Kidney (tissue), 14 donors: ENCODE results near the gene CARS1. TPM values are rescaled to one million over a fixed set of nuclear protein-coding genes. Genes with fewer than 3 reads are reported as not detected.
A peak's percentile ranks its signal among the peaks of the same experiment; 100 is the strongest.
"Not testable (repeated sequence)": the region's sequence is repeated elsewhere in the genome, so short reads cannot be mapped to it uniquely, and the experiment has no call there.

ENCODE experiments used
- DNase-seq, 5 donors: peaks; one replicate each; pipeline ENCODE4 v3.0.0-alpha.2; 2013 to 2020
- FAIRE-seq: peaks from 2 replicates; lab custom pipeline; 2012; peaks lifted over from hg19 to GRCh38; lab: Jason Lieb, UNC
- H3K27ac ChIP-seq, 2 donors: one replicate each; pipeline ENCODE4 v1.7.0; 2013; ENCODE audit warnings: low read depth in 2 of 2, low read length in 2 of 2, inconsistent platforms in 1 of 2
- H3K27me3 ChIP-seq: one replicate; pipeline ENCODE4 v1.7.1; 2013; ENCODE audit warnings: low read length, inconsistent platforms; ENCODE audit not compliant: control insufficient read depth, insufficient read depth
- H3K36me3 ChIP-seq, 3 donors: one replicate each; pipeline versions ENCODE4 v1.7.0 to v1.7.1; 2013; ENCODE audit warnings: low read length in 3 of 3, control low read depth in 1 of 3, inconsistent platforms in 1 of 3; ENCODE audit not compliant: insufficient read depth in 3 of 3, control insufficient read depth in 2 of 3
- H3K4me1 ChIP-seq, 3 donors: one replicate each; pipeline versions ENCODE4 v1.7.0 to v1.7.1; 2013; ENCODE audit warnings: low read length in 3 of 3, inconsistent platforms in 1 of 3, low read depth in 1 of 3; ENCODE audit not compliant: control insufficient read depth in 2 of 3, insufficient read depth in 2 of 3
- H3K4me3 ChIP-seq, 3 donors: one replicate each; pipeline versions ENCODE4 v1.7.0 to v1.8.1; 2013; ENCODE audit warnings: low read length in 3 of 3, control low read depth in 1 of 3, inconsistent platforms in 1 of 3
- H3K9ac ChIP-seq, 3 donors: one replicate each; pipeline versions ENCODE4 v1.7.0 to v1.7.1; 2013; ENCODE audit warnings: low read length in 3 of 3, control low read depth in 1 of 3, inconsistent platforms in 1 of 3
- H3K9me3 ChIP-seq, 3 donors: one replicate each; pipeline versions ENCODE4 v1.7.0 to v1.7.1; 2013; ENCODE audit warnings: low read length in 3 of 3, control low read depth in 1 of 3, inconsistent platforms in 1 of 3; ENCODE audit not compliant: control insufficient read depth in 2 of 3, insufficient read depth in 1 of 3
- intact Hi-C: fragments of 100-400 bp; cut with DNase I; formaldehyde crosslinking; loops from one replicate; pipeline ENCODE4 v1.11.1; 2022
- polyA plus RNA-seq: library from polyadenylated mRNA; stranded (reverse); fragments of 350-450 nt; fragmentation: Illumina TruSeq; extraction: RNeasy Lipid Tissue Mini Kit (QIAGEN cat#74804); gene quantifications from one replicate; pipeline ENCODE4 v1.2.3, GENCODE V29; 2014; ENCODE audit warnings: low read depth, low replicate concordance; ENCODE audit not compliant: insufficient read depth
- total RNA-seq: library from RNA; stranded (reverse); fragmentation: NEBNext Ultra II Directional; extraction: Animal tissue kit (Norgen Biotek cat#: 25700); gene quantifications from one replicate; pipeline ENCODE4 v1.2.1, GENCODE V29; 2021
- TF ChIP-seq, protein P1 (sequence below): IDR thresholded peaks from 3 replicates; pipeline ENCODE4 v1.5.1; 2012; ENCODE audit warnings: mild to moderate bottlenecking, moderate library complexity, borderline replicate concordance; ENCODE audit not compliant: insufficient read depth; ENCODE audit errors: extremely low read depth
- donor health status: control.
- donor health status: control.
- donor health status: control.
- donor health status: control.
- donor health status: control.
- donor health status: DM: yes; HTN: yes; CAD: no.
- donor health status: Normal renal cell carcinoma (clear cell type).

CARS1 gene
- total and polyA plus RNA-seq, 2 donors from 2014 or later = 26.5 to 49.5 TPM

DNA sequence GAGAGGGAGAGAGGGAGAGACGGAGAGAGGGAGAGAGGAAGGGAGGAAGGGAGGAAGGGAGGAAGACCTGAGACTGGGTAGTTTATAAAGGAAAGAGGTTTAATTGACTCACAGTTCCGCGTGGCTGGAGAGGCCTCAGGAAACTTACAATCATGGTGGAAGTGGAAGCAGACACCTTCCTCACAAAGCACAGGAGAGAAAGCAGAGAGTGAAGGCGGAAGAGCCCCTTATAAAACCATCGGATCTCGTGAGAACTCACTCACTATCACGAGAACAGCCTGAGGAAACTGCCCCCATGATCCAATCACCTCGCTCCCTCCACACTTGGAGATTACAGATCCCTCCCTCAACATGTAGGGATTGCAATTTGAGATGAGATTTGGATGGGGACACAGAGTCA lies 12.2 kb upstream of the CARS1 start:
- Histone ChIP-seq H3K27me3 (no peaks in the 10 kb centered on the region), H3K27ac (no peak overlapping the region), H3K4me3 (no peak overlapping the region), H3K9ac (no peak overlapping the region), H3K9me3 (no peaks in the 10 kb centered on the region), H3K36me3 (no peaks in the 10 kb centered on the region), H3K4me1 (no peaks in the 10 kb centered on the region)
- FAIRE-seq = no peak
- no peak for DNase-seq
- TF ChIP-seq, protein P1, sequence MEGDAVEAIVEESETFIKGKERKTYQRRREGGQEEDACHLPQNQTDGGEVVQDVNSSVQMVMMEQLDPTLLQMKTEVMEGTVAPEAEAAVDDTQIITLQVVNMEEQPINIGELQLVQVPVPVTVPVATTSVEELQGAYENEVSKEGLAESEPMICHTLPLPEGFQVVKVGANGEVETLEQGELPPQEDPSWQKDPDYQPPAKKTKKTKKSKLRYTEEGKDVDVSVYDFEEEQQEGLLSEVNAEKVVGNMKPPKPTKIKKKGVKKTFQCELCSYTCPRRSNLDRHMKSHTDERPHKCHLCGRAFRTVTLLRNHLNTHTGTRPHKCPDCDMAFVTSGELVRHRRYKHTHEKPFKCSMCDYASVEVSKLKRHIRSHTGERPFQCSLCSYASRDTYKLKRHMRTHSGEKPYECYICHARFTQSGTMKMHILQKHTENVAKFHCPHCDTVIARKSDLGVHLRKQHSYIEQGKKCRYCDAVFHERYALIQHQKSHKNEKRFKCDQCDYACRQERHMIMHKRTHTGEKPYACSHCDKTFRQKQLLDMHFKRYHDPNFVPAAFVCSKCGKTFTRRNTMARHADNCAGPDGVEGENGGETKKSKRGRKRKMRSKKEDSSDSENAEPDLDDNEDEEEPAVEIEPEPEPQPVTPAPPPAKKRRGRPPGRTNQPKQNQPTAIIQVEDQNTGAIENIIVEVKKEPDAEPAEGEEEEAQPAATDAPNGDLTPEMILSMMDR = no peak
- intact Hi-C loops = no loop called here

DNA sequence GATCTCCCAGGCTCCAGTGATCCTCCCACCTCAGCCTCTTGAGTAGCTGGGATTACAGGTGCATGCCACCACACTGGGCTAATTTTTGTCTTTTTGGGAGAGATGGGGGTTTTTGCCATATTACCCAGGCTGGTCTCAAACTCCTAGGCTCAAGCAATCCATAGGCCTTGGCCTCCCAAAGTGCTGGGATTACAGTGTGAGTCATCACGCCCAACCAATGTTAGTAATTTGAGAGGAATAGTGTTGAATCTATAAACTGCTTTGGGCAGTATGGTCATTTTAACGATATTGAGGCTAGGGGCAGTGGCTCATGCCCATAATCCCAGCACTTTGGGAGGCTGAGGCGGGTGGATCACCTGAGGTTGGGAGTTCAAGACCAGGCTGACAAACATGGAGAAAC lies 9.1 kb upstream of the CARS1 start:
- H3K4me1 ChIP-seq, H3K9me3 ChIP-seq, intact Hi-C loops, H3K36me3 ChIP-seq, FAIRE-seq, H3K27ac ChIP-seq, H3K27me3 ChIP-seq, H3K9ac ChIP-seq, H3K4me3 ChIP-seq: not testable (repeated sequence)
- DNase-seq = peak in 1 of 5 donors; percentile 3

DNA sequence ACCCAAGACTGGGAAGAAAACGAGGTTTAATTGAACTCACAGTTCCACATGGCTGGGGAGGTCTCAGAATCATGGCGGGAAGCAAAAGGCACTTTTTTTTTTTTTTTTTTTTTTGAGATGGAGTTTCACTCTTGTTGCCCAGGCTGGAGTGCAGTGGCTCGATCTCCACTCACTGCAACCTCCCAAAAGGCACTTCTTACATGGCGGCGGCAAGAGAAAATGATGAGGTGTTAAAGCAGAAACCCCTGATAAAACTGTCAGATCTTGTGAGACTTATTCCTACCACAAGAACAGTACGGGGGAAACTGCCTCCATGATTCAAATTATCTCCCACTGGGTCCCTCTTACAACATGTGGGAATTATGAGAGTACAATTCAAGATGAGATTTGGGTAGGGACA lies 7.5 kb upstream of the CARS1 start:
- DNase-seq = peak in 1 of 5 donors; percentile 3
- FAIRE-seq, H3K9me3 ChIP-seq, H3K27me3 ChIP-seq, H3K9ac ChIP-seq, H3K4me3 ChIP-seq, H3K27ac ChIP-seq, H3K4me1 ChIP-seq, H3K36me3 ChIP-seq, intact Hi-C loops: not testable (repeated sequence)

DNA sequence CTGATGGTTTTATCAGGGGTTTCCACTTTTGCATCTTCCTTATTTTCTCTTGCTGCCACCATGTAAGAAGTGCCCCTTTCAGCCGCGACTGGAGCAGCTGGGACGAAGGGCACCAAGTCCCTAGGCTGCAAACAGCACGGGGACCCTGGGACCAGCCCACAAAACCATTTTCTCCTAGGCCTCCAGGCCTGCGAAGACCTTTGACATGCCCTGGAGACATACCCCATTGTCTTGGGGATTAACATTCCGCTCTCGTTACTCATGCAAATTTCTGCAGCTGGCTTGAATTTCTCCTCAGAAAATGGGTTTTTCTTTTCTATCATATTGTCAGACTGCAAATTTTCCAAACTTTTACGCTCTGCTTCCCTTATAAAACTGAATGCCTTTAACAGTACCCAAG lies 6.7 kb upstream of the CARS1 start:
- H3K9me3 ChIP-seq, H3K36me3 ChIP-seq, H3K9ac ChIP-seq, H3K27me3 ChIP-seq, H3K4me1 ChIP-seq, FAIRE-seq, H3K4me3 ChIP-seq, intact Hi-C loops, H3K27ac ChIP-seq: not testable (repeated sequence)
- peak in 1 of 5 donors; percentile 29 for DNase-seq

DNA sequence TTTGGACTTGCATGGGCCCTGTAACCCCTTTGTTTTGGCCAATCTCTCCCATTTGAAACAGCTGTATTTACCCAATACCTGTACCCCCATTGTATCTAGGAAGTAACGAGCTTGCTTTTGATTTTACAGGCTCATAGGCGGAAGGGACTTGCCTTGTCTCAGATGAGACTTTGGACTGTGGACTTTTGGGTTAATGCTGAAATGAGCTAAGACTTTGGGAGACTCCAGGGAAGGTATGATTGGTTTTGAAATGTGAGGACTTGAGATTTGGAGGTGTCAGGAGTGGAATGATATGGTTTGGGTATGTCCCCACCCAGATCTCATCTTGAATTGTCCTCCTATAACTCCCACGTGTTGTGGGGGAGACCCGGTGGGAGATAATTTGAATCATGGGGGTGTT lies 6.2 kb upstream of the CARS1 start:
- not testable (repeated sequence) for FAIRE-seq

More for the DNA sequence above, 6.2 kb upstream of the CARS1 start:
- H3K27ac ChIP-seq, DNase-seq, H3K4me1 ChIP-seq, H3K9me3 ChIP-seq, H3K4me3 ChIP-seq, H3K36me3 ChIP-seq, H3K27me3 ChIP-seq, intact Hi-C loops, H3K9ac ChIP-seq: not testable (repeated sequence)
